NAMALWA (cell line): Measurements from ENCODE around the gene MAN2A2.
A peak's percentile ranks its signal among the peaks of the same experiment; 100 is the strongest.
"Not testable (repeated sequence)": the region's sequence is repeated elsewhere in the genome, so short reads cannot be mapped to it uniquely, and the experiment has no call there.

Source experiments
- DNase-seq: peaks from one replicate; pipeline ENCODE4 v3.0.0-alpha.2; 2015; ENCODE audit warnings: low spot score

MAN2A2 gene

GRCh38 chr15:90871716-90872485 lies 31.2 kb upstream of the MAN2A2 start:
- DNase-seq: no peak

- DNase-seq: peak; percentile 23
These were observed 30.5 kb upstream of the MAN2A2 start for GRCh38 chr15:90872486-90873184.

GRCh38 chr15:90873488-90873997 lies 29.6 kb upstream of the MAN2A2 start:
- no peak for DNase-seq

GRCh38 chr15:90873998-90874605 lies 29.0 kb upstream of the MAN2A2 start:
- no peak for DNase-seq

GRCh38 chr15:90874986-90875385 lies 28.1 kb upstream of the MAN2A2 start:
- not testable (repeated sequence) for DNase-seq

GRCh38 chr15:90875549-90875981 lies 27.5 kb upstream of the MAN2A2 start:
- no peak for DNase-seq

- DNase-seq: no peak
These were observed 27.1 kb upstream of the MAN2A2 start for GRCh38 chr15:90876046-90876445.

- no peak for DNase-seq
These were observed 26.5 kb upstream of the MAN2A2 start for GRCh38 chr15:90876512-90877170.

GRCh38 chr15:90877315-90877714 lies 25.8 kb upstream of the MAN2A2 start:
- DNase-seq: no peak

- no peak for DNase-seq
These were observed 25.1 kb upstream of the MAN2A2 start for GRCh38 chr15:90877996-90878395.

- DNase-seq: no peak
These were observed 24.4 kb upstream of the MAN2A2 start for GRCh38 chr15:90878660-90879059.

GRCh38 chr15:90879730-90880366 lies 23.3 kb upstream of the MAN2A2 start:
- DNase-seq: no peak

- DNase-seq: no peak
These were observed 22.5 kb upstream of the MAN2A2 start for GRCh38 chr15:90880381-90881145.

GRCh38 chr15:90881181-90881977 lies 21.7 kb upstream of the MAN2A2 start:
- DNase-seq: no peak

- no peak for DNase-seq
These were observed 21.0 kb upstream of the MAN2A2 start for GRCh38 chr15:90881978-90882721.

GRCh38 chr15:90882781-90883525 lies 20.1 kb upstream of the MAN2A2 start:
- DNase-seq: no peak

- no peak for DNase-seq
These were observed 19.6 kb upstream of the MAN2A2 start for GRCh38 chr15:90883526-90883975.

GRCh38 chr15:90883976-90884718 lies 19.0 kb upstream of the MAN2A2 start, which contains the start of gene FES:
Gene FES, plus strand, starts transcription at chr15:90884504. Its CDS starts 542 bp downstream, at chr15:90885046.
- no peak for DNase-seq
